Testis (tissue), 2 donors: Measurements from ENCODE around the gene ISCU.

Experiments used
- POLR2A ChIP-seq: fragments of 450-650 bp; IDR thresholded peaks from one replicate; pipeline ENCODE4 v1.6.1; 2017; ENCODE audit warnings: antibody characterized with exemption, mild to moderate bottlenecking, moderate library complexity
- TF ChIP-seq, protein P1 (sequence below), 3 experiments: fragments of 450-650 bp in 2 of 3; fragments of 200-600 bp in 1 of 3; sonication (generic) in 1 of 3; IDR thresholded peaks; one replicate each; pipeline ENCODE4 v1.5.1; 2016 to 2019; ENCODE audit warnings: antibody characterized with exemption in 3 of 3, mild to moderate bottlenecking in 2 of 3, moderate library complexity in 1 of 3

DNA sequence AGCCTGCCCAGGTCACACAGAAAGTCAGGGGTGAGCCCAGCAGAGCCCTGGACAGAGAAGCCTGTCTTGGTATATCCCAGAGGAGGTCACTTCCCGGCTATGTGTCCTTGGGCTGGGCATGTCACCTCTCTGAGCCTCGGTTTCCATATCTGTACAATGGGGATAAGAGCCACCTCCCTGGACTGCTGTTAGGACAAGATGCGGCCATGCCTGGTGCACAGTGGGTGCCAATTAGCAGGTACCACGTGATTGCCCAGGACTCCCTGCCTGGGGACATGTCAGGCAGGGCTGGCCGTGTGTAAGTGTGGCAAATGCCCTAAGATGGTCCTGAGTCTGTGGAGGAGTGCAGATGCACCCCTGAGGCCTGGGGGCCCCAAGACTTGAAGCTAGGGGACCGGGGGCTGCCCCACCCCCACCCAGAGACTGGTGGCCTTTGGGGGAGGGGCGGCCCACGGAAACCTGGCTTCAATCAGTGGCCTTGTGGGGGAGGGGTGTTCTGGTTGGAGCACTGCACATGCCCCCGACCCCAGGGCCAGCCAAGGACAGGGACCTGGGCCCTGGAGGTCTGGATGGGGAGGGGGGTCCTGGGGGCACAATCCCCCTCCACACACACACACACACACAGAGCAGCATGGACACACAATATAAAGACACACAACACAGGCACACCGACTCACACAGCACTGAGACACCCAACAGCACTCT is 34.6 kb downstream of the ISCU start:
- TF ChIP-seq, protein P1, sequence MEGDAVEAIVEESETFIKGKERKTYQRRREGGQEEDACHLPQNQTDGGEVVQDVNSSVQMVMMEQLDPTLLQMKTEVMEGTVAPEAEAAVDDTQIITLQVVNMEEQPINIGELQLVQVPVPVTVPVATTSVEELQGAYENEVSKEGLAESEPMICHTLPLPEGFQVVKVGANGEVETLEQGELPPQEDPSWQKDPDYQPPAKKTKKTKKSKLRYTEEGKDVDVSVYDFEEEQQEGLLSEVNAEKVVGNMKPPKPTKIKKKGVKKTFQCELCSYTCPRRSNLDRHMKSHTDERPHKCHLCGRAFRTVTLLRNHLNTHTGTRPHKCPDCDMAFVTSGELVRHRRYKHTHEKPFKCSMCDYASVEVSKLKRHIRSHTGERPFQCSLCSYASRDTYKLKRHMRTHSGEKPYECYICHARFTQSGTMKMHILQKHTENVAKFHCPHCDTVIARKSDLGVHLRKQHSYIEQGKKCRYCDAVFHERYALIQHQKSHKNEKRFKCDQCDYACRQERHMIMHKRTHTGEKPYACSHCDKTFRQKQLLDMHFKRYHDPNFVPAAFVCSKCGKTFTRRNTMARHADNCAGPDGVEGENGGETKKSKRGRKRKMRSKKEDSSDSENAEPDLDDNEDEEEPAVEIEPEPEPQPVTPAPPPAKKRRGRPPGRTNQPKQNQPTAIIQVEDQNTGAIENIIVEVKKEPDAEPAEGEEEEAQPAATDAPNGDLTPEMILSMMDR (IDR thresholded peaks at IDR 0.05): no peak
- TF ChIP-seq POLR2A: no peak
